Measurements from ENCODE around the gene ARL2BP.

DNA sequence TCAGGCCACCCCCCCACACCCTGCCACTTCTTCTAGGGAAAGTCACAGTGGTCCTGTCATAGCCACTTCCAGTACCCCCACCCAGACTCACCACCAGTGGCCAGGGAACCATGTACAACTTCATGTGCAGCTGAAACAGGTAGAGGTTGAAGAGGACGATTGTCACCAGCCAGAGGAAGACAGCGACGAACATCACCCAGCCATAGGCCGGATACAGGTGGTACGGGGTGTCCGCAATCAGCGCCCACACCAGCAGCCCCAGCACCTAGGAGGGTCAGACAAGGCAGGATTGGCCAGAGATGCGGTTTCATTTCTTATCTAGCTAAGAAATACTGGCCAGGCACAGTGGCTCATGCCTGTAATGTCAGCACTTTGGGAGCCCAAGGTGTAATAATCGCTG lies 16.7 kb downstream of the ARL2BP start:
- TF ChIP-seq POLR2A (IDR thresholded peaks at IDR 0.05; ENCODE audit: low read length) (no peak), GATA1 (IDR thresholded peaks at IDR 0.05; ENCODE audit: low read depth, low read length) (no peak)

Data from erythroblast (primary cell).